Measurements from ENCODE around the gene MYO16.

MYO16 gene

DNA sequence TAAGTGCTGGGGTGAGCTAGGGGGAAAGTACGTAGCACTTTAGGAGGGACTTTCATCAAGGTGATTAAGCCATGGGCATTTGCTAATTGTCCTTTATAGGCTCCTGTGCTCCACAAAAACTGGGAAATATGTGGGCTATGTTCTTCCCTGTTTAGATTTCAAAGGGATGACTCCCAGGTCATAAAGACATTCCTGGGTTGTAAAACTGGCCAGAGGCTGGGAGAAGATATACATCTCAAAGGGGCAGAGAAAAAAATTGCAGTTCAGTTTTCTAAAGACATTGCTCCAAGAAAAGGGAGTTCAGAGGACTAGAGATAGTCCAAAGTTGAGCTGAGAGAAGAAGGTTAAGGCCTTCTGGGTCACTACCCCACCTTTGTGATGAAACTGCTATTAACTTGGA, 204.8 kb downstream of the MYO16 start:
- no peak for DNase-seq (ENCODE audit: low read depth)
- TF ChIP-seq, protein P1, sequence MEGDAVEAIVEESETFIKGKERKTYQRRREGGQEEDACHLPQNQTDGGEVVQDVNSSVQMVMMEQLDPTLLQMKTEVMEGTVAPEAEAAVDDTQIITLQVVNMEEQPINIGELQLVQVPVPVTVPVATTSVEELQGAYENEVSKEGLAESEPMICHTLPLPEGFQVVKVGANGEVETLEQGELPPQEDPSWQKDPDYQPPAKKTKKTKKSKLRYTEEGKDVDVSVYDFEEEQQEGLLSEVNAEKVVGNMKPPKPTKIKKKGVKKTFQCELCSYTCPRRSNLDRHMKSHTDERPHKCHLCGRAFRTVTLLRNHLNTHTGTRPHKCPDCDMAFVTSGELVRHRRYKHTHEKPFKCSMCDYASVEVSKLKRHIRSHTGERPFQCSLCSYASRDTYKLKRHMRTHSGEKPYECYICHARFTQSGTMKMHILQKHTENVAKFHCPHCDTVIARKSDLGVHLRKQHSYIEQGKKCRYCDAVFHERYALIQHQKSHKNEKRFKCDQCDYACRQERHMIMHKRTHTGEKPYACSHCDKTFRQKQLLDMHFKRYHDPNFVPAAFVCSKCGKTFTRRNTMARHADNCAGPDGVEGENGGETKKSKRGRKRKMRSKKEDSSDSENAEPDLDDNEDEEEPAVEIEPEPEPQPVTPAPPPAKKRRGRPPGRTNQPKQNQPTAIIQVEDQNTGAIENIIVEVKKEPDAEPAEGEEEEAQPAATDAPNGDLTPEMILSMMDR (conservative IDR thresholded peaks at IDR 0.05; ENCODE audit: low read depth, low read length), result no peak

GRCh38 chr13:108835083-108835482, 205.7 kb downstream of the MYO16 start:
- no peak for DNase-seq (ENCODE audit: low read depth)
- TF ChIP-seq, protein P1 (conservative IDR thresholded peaks at IDR 0.05; ENCODE audit: low read depth, low read length), result no peak
- H3K4me3 ChIP-seq (ENCODE audit: low read length), result no peak overlapping the region

More for the DNA sequence above, 204.8 kb downstream of the MYO16 start:
- no peak overlapping the region for H3K4me3 ChIP-seq (ENCODE audit: low read length)

- TF ChIP-seq, protein P1 (conservative IDR thresholded peaks at IDR 0.05; ENCODE audit: low read depth, low read length), result no peak
- DNase-seq (ENCODE audit: low read depth), result no peak
- no peak overlapping the region for H3K4me3 ChIP-seq (ENCODE audit: low read length)
Observed at GRCh38 chr13:108850691-108851090, 221.3 kb downstream of the MYO16 start.

- no peak overlapping the region for H3K4me3 ChIP-seq (ENCODE audit: low read length)
- TF ChIP-seq, protein P1 (conservative IDR thresholded peaks at IDR 0.05; ENCODE audit: low read depth, low read length), result no peak
- DNase-seq (ENCODE audit: low read depth), result no peak
Observed at GRCh38 chr13:108851660-108852059, 222.2 kb downstream of the MYO16 start.

- TF ChIP-seq, protein P1 (conservative IDR thresholded peaks at IDR 0.05; ENCODE audit: low read depth, low read length), result no peak
- no peak overlapping the region for H3K4me3 ChIP-seq (ENCODE audit: low read length)
- DNase-seq (ENCODE audit: low read depth), result no peak
Observed at GRCh38 chr13:108853031-108853430, 223.6 kb downstream of the MYO16 start.

DNA sequence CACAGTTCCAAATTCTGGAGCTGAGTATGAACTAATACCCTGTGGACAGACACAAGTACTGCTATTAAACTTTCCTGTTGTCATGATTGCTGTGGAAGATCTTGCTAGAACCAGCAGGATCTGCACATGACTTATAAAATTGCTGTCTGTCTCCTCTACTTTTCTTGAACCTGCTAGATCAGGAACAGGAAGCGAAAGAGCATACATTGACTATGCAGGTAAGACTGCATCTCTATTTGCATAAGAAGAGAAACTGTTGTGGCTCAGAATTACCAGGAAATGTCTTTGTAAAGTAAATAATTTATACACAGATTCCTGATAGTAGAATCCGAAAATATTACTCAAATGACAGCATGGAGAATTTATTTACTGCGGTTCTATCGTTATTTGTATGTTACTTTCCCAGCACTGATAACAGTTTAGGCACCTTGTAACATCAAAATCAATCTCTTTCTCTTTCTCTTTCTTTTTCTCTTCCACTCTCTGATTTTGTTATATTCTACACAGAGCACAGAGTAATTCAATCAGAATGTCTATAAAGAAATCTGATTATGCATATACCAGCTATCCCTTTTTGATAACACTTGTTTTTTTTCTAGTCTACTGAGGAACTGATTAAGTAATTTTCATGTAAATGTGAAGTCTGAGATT, 226.5 kb downstream of the MYO16 start:
- TF ChIP-seq, protein P1 (conservative IDR thresholded peaks at IDR 0.05; ENCODE audit: low read depth, low read length), result no peak
- H3K4me3 ChIP-seq (ENCODE audit: low read length), result no peak overlapping the region
- no peak for DNase-seq (ENCODE audit: low read depth)

GRCh38 chr13:108858676-108859075, 229.3 kb downstream of the MYO16 start:
- no peak for DNase-seq (ENCODE audit: low read depth)
- no peak overlapping the region for H3K4me3 ChIP-seq (ENCODE audit: low read length)
- TF ChIP-seq, protein P1 (conservative IDR thresholded peaks at IDR 0.05; ENCODE audit: low read depth, low read length), result no peak
